Upper lobe of left lung (tissue), 4 donors: ENCODE results near the gene POLA2.

Experiments used
- CTCF ChIP-seq, 6 experiments: fragments of 450-650 bp in 4 of 6; fragments of 200-600 bp in 2 of 6; sonication (generic) in 2 of 6; IDR thresholded peaks; one replicate each; pipeline ENCODE4 v1.5.1; 2016 to 2019; ENCODE audit warnings: antibody characterized with exemption in 6 of 6
- EP300 ChIP-seq, 4 donors: sonication (generic); formaldehyde crosslinking; IDR thresholded peaks; one replicate each; pipeline ENCODE4 v1.5.1; 2017; ENCODE audit warnings: antibody characterized with exemption in 4 of 4, control low read depth in 2 of 4
- POLR2A ChIP-seq, 4 donors: fragments of 450-650 bp; IDR thresholded peaks; one replicate each; pipeline ENCODE4 v1.5.1; 2016 to 2017; ENCODE audit warnings: antibody characterized with exemption in 4 of 4, mild to moderate bottlenecking in 2 of 4
- POLR2AphosphoS5 ChIP-seq, 2 donors: sonication (generic); formaldehyde crosslinking; IDR thresholded peaks; one replicate each; pipeline ENCODE4 v1.5.1; 2017; ENCODE audit warnings: antibody characterized with exemption in 2 of 2

GRCh38 chr11:65277631-65278277 lies 16.0 kb downstream of the POLA2 start:
- TF ChIP-seq POLR2A (IDR thresholded peaks at IDR 0.05) (no peak), CTCF (IDR thresholded peaks at IDR 0.05) (no peak), POLR2AphosphoS5 (IDR thresholded peaks at IDR 0.05) (no peak), EP300 (IDR thresholded peaks at IDR 0.05) (no peak)
